Transverse colon (tissue), 4 donors: ENCODE results near the gene BNC1. TPM values are rescaled to one million over a fixed set of nuclear protein-coding genes. Genes with fewer than 3 reads are reported as not detected.
A peak's percentile ranks its signal among the peaks of the same experiment; 100 is the strongest.

Experiments
- DNase-seq: peaks from one replicate; pipeline ENCODE4 v3.0.0-alpha.2; 2019
- H3K27ac ChIP-seq, 4 donors: fragments of 200-600 bp; sonication (generic); 2 replicates each; pipeline ENCODE4 v1.5.1; 2016 to 2018; ENCODE audit warnings: inconsistent platforms in 4 of 4
- H3K27me3 ChIP-seq: fragments of 200-600 bp; sonication (generic); 2 replicates; pipeline ENCODE4 v1.5.1; 2017; ENCODE audit warnings: inconsistent platforms
- H3K36me3 ChIP-seq, 4 donors: fragments of 200-600 bp; sonication (generic); 2 replicates each; pipeline ENCODE4 v1.5.1; 2017 to 2019; ENCODE audit warnings: inconsistent platforms in 4 of 4
- H3K4me1 ChIP-seq, 4 donors: fragments of 200-600 bp; sonication (generic); 2 replicates each; pipeline ENCODE4 v1.5.1; 2017 to 2020; ENCODE audit warnings: inconsistent platforms in 4 of 4
- H3K4me3 ChIP-seq, 4 donors: fragments of 200-600 bp; sonication (generic); 1 replicate in 1 of 4; 2 replicates in 3 of 4; pipeline versions ENCODE4 v1.5.1 to v1.6.1; 2017 to 2019; ENCODE audit warnings: inconsistent platforms in 4 of 4
- H3K9me3 ChIP-seq, 2 donors: fragments of 200-600 bp; sonication (generic); 2 replicates each; pipeline ENCODE4 v1.5.1; 2017 to 2019; ENCODE audit warnings: inconsistent platforms in 2 of 2
- EP300 ChIP-seq: sonication (generic); formaldehyde crosslinking; IDR thresholded peaks from one replicate; pipeline ENCODE4 v1.6.1; 2017; ENCODE audit warnings: antibody characterized with exemption, low read depth
- POLR2A ChIP-seq: fragments of 450-650 bp; IDR thresholded peaks from one replicate; pipeline ENCODE4 v1.6.1; 2016; ENCODE audit warnings: antibody characterized with exemption, mild to moderate bottlenecking, moderate library complexity
- POLR2AphosphoS5 ChIP-seq, 3 donors: sonication (generic); formaldehyde crosslinking; IDR thresholded peaks; one replicate each; pipeline ENCODE4 v1.6.1; 2016; ENCODE audit warnings: antibody characterized with exemption in 3 of 3
- WGBS, 2 donors: methylation state at CpG; one replicate each; pipeline ENCODE4 v1.1.5; 2018; ENCODE audit warnings: low coverage in 1 of 2; 5-methylcytosine and 5-hydroxymethylcytosine counted together
- in situ Hi-C, 4 donors: fragments of 200-750 bp; cut with MboI; loops; one replicate each; pipeline versions ENCODE4 v1.15.0 to v1.15.1; 2017; ENCODE audit warnings: low sequenced_read_pairs in 3 of 4, low pct_ligation_motif_present in 1 of 4, low pct_unique_long_range_greater_than_20kb in 1 of 4
- intact Hi-C: fragments of 100-400 bp; cut with DNase I; formaldehyde crosslinking; loops from one replicate; pipeline ENCODE4 v1.15.1; 2023; ENCODE audit warnings: low total_unique reads
- total RNA-seq, 4 donors: library from RNA; depleted of rRNA; stranded (reverse); fragments of >200 nt; gene quantifications; one replicate each; pipeline ENCODE4 v1.1.0, GENCODE V29; 2016
- TF ChIP-seq, protein P1 (sequence below), 5 experiments: fragments of 200-600 bp in 3 of 5; fragments of 450-650 bp in 2 of 5; sonication (generic) in 3 of 5; IDR thresholded peaks; 1 replicate in 2 of 5; 2 replicates in 3 of 5; pipeline ENCODE4 v1.5.1; 2016 to 2017; ENCODE audit warnings: antibody characterized with exemption in 5 of 5, inconsistent platforms in 3 of 5, mild to moderate bottlenecking in 2 of 5, moderate library complexity in 1 of 5

Gene BNC1
- total RNA-seq, 4 donors from 2014 or later = not detected

DNA sequence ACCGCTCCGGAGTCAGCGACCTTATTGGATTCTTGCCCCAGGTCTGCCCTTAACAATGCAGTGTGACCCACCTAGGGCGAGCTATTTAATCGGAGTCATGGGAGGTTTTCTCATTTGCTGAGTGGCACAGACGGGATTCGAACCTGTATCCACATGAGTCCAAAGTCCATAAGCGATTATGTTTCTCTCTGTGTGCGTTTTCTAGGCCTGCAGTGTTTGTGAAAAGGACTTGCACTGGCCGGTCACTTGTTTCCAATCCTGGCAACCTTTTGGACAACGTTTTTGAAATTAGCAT lies 76.2 kb downstream of the BNC1 start:
- H3K36me3 ChIP-seq = no peaks in the 10 kb centered on the region
- H3K27ac ChIP-seq = peak overlapping the region; percentile 80 to 93 (median 88)
- in situ Hi-C loops (no loop called here), intact Hi-C loops (no loop called here)
- peak overlapping the region; percentile 72 to 86 (median 80) for H3K4me3 ChIP-seq
- DNase-seq = peak; percentile 9
- WGBS, 2 donors = 8% methylated on average over 4 to 9 of the region's 11 CpGs
- H3K27me3 ChIP-seq = peaks cover 12% of the 10 kb centered on the region
- no peaks in the 10 kb centered on the region for H3K9me3 ChIP-seq
- TF ChIP-seq POLR2A (no peak), POLR2AphosphoS5 (IDR thresholded peaks at IDR 0.05) (no peak), EP300 (no peak)
- TF ChIP-seq, protein P1, sequence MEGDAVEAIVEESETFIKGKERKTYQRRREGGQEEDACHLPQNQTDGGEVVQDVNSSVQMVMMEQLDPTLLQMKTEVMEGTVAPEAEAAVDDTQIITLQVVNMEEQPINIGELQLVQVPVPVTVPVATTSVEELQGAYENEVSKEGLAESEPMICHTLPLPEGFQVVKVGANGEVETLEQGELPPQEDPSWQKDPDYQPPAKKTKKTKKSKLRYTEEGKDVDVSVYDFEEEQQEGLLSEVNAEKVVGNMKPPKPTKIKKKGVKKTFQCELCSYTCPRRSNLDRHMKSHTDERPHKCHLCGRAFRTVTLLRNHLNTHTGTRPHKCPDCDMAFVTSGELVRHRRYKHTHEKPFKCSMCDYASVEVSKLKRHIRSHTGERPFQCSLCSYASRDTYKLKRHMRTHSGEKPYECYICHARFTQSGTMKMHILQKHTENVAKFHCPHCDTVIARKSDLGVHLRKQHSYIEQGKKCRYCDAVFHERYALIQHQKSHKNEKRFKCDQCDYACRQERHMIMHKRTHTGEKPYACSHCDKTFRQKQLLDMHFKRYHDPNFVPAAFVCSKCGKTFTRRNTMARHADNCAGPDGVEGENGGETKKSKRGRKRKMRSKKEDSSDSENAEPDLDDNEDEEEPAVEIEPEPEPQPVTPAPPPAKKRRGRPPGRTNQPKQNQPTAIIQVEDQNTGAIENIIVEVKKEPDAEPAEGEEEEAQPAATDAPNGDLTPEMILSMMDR (IDR thresholded peaks at IDR 0.05) = no peak
- peaks cover 0 to 29% (median 14%) of the 10 kb centered on the region in 4 donors for H3K4me1 ChIP-seq

DNA sequence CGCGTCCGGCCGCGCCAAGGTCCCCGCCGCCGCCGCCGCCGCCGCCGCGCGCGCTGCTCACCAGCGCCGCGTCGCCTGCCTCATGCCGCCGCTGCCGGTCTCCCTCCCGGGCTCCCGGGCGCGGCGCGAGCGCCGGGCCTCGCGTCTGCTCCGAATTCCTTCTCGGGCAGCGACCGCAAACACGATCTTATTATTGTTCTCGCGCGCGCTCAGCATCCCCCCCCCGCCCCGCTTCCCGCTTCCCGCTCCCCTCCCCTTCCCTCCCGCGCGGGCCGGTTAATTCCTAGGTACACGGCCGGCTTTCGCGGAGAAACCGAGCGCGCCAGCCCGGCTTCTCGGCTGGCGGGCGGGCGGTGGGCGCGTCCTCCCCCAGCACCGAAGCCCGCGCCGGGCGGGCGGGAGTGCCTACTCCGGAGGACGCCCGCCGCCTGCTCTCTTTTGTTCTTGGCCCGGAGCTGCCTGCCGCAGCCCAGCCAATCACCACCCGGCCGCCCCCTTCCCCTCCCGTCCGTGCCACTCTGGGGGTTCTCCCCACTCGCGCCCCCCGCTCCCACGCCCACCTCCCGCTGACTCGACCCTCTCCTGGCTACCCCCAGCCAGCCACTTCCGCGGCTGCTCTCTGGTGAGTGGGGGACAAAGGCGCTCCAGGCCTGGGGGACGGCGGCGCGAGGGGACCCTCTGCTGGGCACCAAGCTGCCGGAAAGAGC lies 76.7 kb downstream of the BNC1 start, which contains the start of gene HDGFL3:
HDGFL3 (minus strand) TSS at position 164 of the 707 bp plus-strand sequence. CDS start 409 bp downstream, outside the sequence.
- Histone ChIP-seq H3K27me3 (peaks cover 12% of the 10 kb centered on the region), H3K4me1 (peaks cover 0 to 29% (median 14%) of the 10 kb centered on the region in 4 donors), H3K9me3 (no peaks in the 10 kb centered on the region), H3K36me3 (no peaks in the 10 kb centered on the region), H3K27ac (peak within 1 kb of the TSS; percentile 80 to 93 (median 88)), H3K4me3 (peak within 1 kb of the TSS; percentile 75 to 86 (median 82))
- TF ChIP-seq, protein P1 (IDR thresholded peaks at IDR 0.05) = no peak
- TF ChIP-seq POLR2AphosphoS5 (IDR thresholded peaks at IDR 0.05) = no peak
- TF ChIP-seq EP300 = no peak
- no peak for TF ChIP-seq POLR2A
- peak; percentile 45 for DNase-seq
- intact Hi-C loops = no loop called here
- in situ Hi-C loops = no loop called here
- WGBS, 2 donors = 1% methylated on average over 56 of the region's 94 CpGs; no CpG with 5 or more reads in 1 of the 2 donors

DNA sequence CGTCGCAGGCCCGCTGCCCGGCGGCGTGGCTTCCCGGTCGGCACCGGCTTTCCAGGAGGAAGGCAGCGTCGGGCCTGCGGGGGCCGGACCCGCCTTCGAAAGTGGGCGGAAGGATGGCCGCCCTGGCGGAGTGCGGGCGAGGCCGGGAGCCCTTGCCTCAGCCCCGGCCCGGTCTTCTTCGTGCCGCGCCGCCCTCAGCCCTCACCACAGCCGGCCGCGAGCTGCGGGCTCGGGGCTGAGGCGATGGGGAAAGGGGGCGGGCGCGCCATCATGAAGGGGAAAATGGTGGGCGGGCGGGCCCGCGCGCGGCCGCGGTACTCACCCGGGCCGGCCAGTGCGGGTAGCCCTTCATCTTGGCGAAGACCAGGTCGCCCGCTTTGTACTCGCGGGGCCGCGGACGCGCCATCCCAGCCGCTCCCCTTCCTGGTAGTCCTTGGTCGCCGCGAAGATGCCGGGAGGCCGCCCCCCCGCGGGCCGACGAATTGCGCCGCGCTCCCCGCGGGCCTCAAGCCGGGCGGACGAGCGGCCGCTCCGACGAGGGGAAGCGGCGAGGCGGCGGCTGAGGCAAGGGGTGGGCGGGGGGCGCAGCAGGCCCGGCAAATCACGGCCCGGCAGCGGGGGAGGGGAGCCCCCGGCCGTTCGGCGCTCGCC lies 77.3 kb downstream of the BNC1 start:
- intact Hi-C loops = no loop called here
- no peak for TF ChIP-seq EP300
- TF ChIP-seq POLR2A = no peak
- TF ChIP-seq, protein P1 (IDR thresholded peaks at IDR 0.05) = no peak
- TF ChIP-seq POLR2AphosphoS5 (IDR thresholded peaks at IDR 0.05) = no peak
- WGBS, 2 donors = 3% methylated on average over 45 of the region's 93 CpGs; no CpG with 5 or more reads in 1 of the 2 donors

DNA sequence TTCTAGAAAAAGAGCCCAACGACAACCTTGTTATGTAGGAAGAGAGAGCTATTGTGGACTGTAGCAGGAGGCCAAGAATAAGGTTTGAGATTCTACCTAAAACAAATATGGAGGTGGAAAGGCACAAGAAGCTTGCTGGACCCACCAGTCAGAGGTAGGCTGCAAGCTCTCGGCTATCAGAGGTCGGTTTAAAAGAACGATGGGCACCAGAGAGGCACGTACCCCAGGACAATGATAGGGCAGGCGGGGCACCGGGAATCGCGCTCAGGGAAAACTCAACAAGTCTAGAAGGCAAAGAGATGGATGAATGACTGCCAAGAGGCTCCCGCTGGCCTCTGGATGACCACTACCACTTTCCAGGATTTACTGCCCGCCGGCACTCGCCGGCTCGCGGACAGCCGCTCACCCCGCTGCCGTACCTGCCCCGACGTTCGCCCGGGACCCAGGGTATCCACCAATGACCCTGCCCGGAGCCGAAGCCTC lies 77.9 kb downstream of the BNC1 start:
- Histone ChIP-seq H3K9me3 (no peaks in the 10 kb centered on the region), H3K27me3 (peaks cover 12% of the 10 kb centered on the region), H3K36me3 (no peaks in the 10 kb centered on the region), H3K4me3 (peak overlapping the region; percentile 75 to 86 (median 82)), H3K27ac (peak overlapping the region; percentile 80 to 93 (median 88)), H3K4me1 (peaks cover 0 to 34% (median 14%) of the 10 kb centered on the region in 4 donors)
- TF ChIP-seq EP300 = no peak
- no peak for TF ChIP-seq POLR2AphosphoS5 (IDR thresholded peaks at IDR 0.05)
- TF ChIP-seq POLR2A = no peak
- TF ChIP-seq, protein P1 (IDR thresholded peaks at IDR 0.05) = no peak
- intact Hi-C loops = no loop called here
- DNase-seq = no peak
- WGBS, 2 donors = 6 to 8% methylated on average over 8 to 25 of the region's 25 CpGs
- in situ Hi-C loops = no loop called here

More for the DNA sequence above, 77.3 kb downstream of the BNC1 start:
- peak overlapping the region; percentile 75 to 86 (median 82) for H3K4me3 ChIP-seq
- H3K4me1 ChIP-seq = peaks cover 0 to 29% (median 14%) of the 10 kb centered on the region in 4 donors
- in situ Hi-C loops = no loop called here
- peak; percentile 19 for DNase-seq
- no peaks in the 10 kb centered on the region for H3K9me3 ChIP-seq
- no peaks in the 10 kb centered on the region for H3K36me3 ChIP-seq
- H3K27me3 ChIP-seq = peaks cover 12% of the 10 kb centered on the region
- H3K27ac ChIP-seq = peak overlapping the region; percentile 80 to 93 (median 88)
